SH-SY5Y (cell line): ENCODE data around the gene ENDOD1.

Source experiments
- GATA2 ChIP-seq: IDR thresholded peaks from 2 replicates; pipeline ENCODE4 v1.6.1; 2011; ENCODE audit warnings: mild to moderate bottlenecking, low read depth, low read length
- GATA3 ChIP-seq: IDR thresholded peaks from 2 replicates; pipeline ENCODE4 v1.6.1; 2011; ENCODE audit warnings: low read depth, mild to moderate bottlenecking, low read length, moderate library complexity

The ENDOD1 gene

DNA sequence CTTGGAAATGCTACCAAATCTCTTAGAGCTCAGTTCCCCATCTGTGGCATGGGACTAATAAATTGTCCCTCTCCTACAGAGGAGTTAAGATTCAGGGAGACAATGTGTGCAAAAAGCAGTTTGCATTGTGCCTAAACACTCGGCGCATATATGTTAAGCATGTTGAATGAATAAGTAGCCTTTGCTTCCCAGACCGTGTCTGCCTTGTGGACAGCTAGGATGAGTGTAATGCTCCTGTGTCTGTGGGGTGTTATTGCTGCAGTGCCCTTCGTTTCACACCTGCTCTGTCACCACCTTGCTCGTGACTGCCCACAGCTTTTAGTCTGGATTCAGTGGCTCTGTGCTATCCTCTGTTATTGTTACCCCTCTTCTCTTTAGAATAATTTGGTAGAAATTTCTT, 14.1 kb downstream of the ENDOD1 start:
- TF ChIP-seq GATA2, result no peak
- TF ChIP-seq GATA3, result no peak

DNA sequence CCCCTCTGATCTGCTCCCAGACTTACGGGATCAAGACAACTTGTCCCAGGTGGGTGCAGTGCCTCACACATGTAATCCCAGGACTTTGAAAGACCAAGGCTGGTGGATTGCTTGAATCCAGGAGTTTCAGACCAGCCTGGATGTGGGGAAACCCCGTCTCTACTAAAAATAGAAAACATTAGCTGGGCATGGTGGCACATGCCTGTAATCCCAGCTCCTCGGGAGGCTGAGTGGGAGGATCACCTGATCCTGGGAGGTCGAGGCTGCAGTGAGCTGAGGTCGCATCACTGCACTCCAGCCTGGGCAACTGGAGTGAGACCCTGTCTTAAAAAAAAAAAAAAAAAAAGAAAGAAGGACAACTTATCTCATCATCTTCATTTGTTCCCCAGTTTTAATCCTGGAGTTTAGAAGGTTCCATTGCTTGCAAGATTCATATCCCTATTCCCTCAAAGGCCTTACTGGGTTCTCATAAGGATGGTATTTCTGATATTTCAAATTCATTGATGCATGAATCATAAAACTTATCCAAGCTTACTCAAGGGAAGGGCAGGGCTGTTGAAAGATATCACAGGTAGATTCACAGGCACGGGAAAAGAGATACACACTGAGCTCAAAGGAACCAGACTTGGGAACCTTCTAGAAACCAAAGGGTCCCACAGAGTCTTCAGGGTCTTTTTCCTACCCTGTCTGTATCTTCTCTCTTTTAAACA, 14.6 kb downstream of the ENDOD1 start:
- TF ChIP-seq GATA2 (no peak), GATA3 (no peak)

DNA sequence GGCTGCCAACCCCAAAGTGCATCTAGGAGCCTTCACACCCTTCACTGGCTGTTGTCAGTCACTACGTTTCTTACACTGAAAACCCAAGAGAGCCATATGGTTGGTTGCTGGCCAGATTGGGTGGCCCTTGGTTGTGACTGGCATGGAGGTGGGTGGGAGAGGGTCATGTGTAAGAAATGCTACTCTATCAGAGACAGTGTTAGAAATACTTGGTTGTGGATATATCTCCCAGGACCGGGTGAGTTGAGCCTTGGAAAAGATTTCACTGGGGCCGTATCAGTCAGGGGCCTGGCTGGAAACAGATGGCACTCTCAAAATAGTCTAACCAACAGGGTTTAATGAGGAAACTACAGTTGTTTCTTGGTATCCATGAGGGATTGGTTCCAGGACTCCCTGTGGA, 15.2 kb downstream of the ENDOD1 start:
- TF ChIP-seq GATA2, result no peak
- TF ChIP-seq GATA3, result no peak

DNA sequence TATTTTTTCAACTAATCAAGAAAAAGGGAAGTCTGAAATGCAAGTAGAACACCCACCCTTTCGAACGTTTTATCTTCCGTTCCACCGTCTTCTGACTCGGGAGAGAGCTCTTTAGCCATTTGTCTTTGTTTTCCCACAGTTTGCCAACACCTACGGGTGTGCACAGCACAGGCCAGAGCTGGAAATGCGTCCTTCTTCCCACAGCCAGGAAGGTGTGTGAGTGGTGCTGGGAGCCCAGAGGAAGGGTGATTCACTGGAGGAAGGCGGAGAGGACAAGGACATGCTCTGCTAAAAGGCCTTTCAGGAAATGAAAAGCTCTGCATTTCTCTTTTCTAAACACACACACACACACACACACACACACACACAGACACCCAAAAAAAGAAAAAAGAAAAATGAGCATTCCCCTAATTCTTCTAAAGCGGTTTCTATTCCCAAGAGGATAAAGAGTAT, 18.5 kb downstream of the ENDOD1 start:
- TF ChIP-seq GATA3, result no peak
- no peak for TF ChIP-seq GATA2

DNA sequence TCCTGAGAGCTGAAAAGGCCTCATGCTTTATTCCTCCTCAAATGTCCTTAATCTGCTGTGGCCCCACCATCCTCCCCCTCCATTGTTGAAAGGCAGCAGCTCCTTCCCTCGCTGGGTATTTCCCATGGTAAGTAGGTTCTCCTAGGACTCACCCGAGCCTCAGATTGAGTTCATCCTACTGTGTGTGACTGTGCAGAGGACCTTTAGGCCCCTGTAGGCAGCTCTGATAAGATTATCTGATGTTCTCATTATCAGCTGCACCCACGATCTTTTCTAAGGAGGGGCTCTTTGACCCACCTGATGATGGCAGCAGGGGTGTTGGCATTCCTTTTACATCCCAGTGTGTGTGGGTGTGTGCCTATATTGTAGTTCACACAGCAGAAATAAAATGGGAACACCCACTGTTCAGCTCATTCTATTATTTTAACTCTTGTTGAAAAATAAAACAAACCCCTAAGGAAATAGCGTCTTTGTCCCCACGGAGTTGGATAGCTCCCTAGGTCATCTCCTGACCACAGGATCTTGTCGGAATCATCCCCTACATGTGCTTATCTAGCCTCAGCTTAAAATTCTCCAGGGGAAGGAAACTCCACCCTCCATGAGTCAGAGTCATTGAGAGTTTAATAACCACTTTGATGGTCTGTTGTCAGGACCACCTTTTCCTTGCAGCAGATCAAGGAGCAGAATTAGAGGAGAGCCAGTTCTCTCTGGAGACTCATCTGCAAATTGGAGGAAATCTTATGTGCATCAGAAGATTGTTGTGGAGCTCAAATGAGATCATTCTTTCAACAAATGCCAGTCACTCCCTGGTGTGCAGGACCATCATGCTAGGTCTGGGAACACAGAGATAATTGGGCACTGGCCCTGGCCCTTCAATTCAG, 19.3 kb downstream of the ENDOD1 start:
- TF ChIP-seq GATA2 (no peak), GATA3 (no peak)

DNA sequence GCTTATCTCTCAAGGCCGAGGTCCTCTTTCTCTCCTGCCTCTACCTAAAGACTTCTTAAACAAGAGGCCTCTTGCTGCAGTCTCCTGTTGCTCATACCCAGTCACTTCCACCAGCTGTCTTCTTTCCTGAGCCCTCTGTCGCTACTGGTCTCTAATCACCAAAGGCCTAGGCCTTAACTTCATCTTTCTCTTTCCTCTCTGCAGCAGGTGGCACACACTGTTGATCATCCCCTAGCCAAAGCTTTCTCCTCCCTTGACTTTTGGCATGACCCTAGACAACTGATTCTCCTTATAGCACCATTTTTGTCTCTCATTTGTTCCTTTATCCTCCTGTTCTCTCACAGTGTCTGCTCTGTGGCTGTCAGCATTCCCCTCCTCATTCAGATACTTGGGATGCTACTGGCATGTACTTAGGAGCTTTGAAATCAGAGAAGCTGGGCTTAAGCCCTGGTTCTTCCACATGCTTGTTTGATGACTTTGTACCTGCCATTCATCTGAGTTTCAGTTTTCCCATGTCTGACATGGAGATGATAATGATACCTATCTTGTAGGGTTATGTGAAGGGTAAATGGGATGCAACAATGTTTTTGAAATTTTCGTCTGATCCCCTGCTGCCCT, 22.4 kb downstream of the ENDOD1 start:
- TF ChIP-seq GATA3, result no peak
- TF ChIP-seq GATA2, result no peak

DNA sequence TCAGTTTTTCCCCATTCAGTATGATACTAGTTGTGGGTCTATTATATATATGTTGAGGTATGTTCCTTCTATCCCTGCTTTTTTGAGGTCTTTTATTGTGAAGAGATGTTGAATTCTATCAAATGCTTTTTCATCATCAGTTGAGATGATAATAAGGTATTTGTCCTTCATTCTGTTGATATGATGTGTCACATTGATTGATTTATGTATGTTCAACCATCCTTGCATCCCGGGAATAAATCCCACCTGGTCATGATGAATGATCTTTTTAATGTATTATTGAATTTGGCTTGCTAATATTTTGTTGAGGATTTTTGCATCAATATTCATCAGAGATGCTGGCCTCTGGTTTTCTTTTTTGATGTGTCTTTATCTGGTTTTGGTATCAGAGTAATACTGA, 26.0 kb downstream of the ENDOD1 start:
- TF ChIP-seq GATA3 (no peak), GATA2 (no peak)

DNA sequence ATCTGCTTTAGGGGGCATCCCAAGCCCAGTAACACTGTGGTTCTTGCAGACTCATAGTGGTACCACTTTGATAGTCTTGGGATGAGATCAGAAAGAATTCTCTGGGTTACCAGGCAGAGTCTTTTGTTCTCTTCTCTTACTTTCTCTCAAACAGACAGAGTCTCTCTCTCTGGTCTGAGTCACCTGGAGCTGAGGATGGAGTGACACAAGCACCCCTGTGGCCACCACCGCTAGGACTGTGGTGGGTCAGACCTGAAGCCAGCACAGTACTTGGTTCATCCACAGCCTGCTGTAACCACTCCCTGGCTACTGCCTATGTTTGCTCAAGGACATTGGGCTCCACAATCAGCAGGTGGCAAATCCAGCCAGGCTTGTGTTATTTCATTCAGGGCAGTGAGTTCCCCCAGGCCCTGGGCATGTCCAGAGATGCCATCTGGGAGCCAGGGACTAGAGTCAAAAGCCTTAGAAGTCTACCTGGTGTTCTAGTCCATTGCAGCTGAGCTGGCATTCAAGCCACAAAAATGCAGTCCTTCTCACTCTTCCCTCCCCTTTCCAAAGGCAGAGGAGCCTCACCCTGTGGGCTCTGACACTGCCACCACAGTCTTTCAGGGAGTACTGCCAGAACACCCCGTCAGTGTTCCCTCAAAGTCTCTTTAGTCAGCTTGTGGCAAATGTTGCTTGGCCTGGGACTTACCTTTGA, 29.9 kb downstream of the ENDOD1 start:
- TF ChIP-seq GATA3 (no peak), GATA2 (no peak)

DNA sequence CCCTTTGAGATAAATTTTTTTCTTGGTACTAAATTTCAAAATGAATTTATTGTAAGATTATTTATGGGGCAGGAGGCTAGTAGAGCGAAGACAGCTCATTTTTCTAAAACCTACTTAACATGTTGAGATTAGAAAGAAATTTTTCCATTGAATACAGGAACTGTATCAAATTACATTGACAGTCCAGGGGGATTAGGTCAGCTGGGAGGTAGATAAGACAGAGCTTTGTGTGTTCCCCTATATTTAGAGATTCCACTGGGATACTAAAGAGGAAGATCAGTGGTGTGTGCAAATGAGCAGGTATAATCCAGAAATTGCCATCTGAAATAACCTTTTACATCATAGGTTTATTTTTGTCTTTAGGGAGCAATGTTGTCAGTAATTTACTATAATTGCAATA, 32.1 kb downstream of the ENDOD1 start:
- TF ChIP-seq GATA3 (no peak), GATA2 (no peak)

DNA sequence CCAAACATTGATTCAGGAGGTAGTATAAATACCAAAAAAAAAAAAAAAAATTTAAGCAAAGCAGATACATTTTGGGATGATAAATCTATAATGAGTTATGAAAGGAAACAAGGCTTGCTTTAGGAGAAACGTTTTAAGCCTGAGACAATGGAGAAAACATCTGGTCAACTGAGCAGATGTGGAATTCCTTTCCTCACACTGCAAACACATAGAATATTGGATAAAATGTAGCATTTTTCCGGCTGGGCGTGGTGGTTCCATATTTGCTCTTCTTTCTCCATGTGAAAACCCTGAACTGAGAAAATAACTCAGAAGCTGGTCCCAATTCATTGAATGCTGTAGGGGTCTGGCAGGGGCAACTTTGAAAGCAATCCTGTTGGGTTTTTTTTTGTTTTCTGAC, 33.9 kb downstream of the ENDOD1 start:
- TF ChIP-seq GATA2, result no peak
- TF ChIP-seq GATA3, result no peak

DNA sequence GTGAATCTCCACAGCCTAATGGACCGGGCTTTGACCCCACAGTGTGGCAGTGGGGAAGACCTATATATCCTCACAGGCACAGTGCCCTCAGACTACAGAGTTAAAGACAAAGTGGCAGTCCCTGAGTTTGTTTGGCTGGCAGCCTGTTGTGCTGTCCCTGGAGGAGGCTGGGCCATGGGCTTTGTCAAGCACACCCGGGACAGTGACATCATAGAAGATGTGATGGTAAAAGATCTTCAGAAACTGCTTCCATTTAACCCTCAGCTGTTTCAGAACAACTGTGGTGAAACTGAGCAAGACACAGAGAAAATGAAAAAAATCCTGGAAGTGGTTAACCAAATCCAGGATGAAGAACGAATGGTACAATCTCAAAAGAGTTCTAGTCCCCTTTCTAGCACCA, 39.0 kb downstream of the ENDOD1 start:
- no peak for TF ChIP-seq GATA3
- no peak for TF ChIP-seq GATA2

DNA sequence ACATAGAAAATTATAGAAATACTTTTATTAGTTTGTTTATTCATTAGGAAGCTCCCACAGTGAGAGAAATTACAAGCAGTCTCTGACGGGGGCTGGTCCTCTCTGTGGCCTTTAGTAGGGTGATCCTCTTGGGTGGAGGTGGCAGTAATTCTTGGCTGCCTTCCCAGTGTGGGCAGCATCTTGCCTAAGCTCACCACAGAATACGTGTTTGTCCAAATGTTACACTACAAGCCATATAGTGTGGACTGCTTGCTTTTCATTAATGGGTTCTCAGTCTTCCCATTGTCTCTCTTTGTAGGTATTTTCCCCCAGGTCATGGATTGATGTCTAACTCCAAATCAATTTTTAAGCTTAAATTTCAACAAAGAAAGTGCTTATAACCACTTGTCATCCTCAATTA, 43.3 kb downstream of the ENDOD1 start:
- TF ChIP-seq GATA2, result no peak
- no peak for TF ChIP-seq GATA3

DNA sequence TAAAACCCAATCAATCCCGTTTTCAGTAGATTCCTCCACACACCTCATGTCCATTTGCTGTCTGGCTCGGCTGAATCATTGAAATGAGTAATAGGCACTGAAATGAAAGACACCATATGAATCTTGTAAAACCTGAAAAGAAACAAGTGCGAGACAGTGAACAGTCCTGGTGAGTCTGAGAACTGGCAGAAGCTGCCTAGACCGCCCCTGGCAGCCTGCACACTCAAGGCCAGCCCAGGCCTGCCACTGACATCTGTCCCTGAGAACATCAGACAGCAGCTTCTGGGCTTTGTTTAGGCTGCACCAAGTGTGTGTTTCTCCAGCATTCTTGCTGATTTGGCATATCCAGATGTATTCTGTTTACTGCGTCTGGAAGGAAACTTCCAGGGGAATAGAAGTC, 44.8 kb downstream of the ENDOD1 start:
- TF ChIP-seq GATA2, result no peak
- no peak for TF ChIP-seq GATA3

DNA sequence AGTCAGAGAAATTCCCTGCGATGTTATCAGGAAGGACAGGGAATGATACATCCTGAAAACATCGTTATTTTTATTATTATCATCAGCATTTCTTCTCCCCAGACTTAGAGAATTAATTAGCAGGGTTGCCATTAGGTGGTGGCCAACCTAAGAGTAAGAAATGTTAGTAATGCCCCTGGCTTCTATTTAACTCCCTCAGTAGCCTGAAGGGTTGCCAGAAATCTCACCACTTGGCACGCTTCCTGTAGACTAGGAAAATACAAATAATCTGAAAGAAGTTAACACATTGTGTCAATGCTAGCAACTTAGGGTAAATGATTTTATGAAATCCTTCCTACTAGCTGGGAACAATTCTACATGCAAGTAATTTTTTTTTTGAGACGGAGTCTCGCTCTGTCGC, 45.5 kb downstream of the ENDOD1 start:
- TF ChIP-seq GATA2 (no peak), GATA3 (no peak)
